HepG2 (cell line): ENCODE measurements around the gene CYP19A1. TPM values are rescaled to one million over a fixed set of nuclear protein-coding genes. Genes with fewer than 3 reads are reported as not detected.

ENCODE experiments used
- ATAC-seq: fragments of 200-7000 bp; cut with Tn5 transposase; 3 replicates; pipeline ENCODE4 v1.9.1; 2020; ENCODE audit warnings: mild to moderate bottlenecking, moderate library complexity
- BruUV-seq: library from RNA; stranded (reverse); fragments of 400-500 nt; replicated peaks from 2 replicates; lab custom pipeline; 2021; lab: Mats Ljungman, UMichigan
- CTCF ChIA-PET: fragments of 300-600 bp; formaldehyde crosslinking; extraction: SDS; loops from one replicate; lab custom pipeline; 2021; ENCODE audit warnings: low total read pairs, inconsistent platforms, low intra/inter-chr PET ratio; lab: Yijun Ruan, JAX
- POLR2A ChIA-PET: fragments of 350-600 bp; sonication (Branson Sonifier 250); formaldehyde crosslinking; loops from one replicate; lab custom pipeline; 2020; ENCODE audit warnings: antibody characterized with exemption, inconsistent platforms; lab: Yijun Ruan, JAX
- DNase-seq: peaks from one replicate; pipeline ENCODE4 v3.0.0-alpha.2; 2015; ENCODE audit warnings: low spot score
- FAIRE-seq: peaks from 3 replicates; lab custom pipeline; 2011; peaks lifted over from hg19 to GRCh38; lab: Jason Lieb, UNC
- H2AFZ ChIP-seq: one replicate; pipeline ENCODE4 v1.6.1; 2011; ENCODE audit warnings: low read length, inconsistent platforms
- H3K27ac ChIP-seq: fragments of 300-600 bp; 3 replicates; pipeline ENCODE4 v1.8.0; 2011; ENCODE audit warnings: mixed run types, mild to moderate bottlenecking, mixed read lengths, low read length, inconsistent platforms; ENCODE audit not compliant: insufficient read depth; ENCODE audit errors: extremely low read length
- H3K27me3 ChIP-seq, 2 experiments: fragments of 200-600 bp in 1 of 2; 2 replicates in 1 of 2; 3 replicates in 1 of 2; pipeline versions ENCODE4 v1.6.0 to v1.8.0; 2011; ENCODE audit warnings: low read length in 2 of 2, mild to moderate bottlenecking in 2 of 2, moderate library complexity in 2 of 2, inconsistent platforms in 1 of 2; ENCODE audit not compliant: insufficient read depth in 2 of 2, control insufficient read depth in 1 of 2
- H3K36me3 ChIP-seq, 2 experiments: fragments of 200-600 bp in 1 of 2; replicated peaks in 1 of 2; 2 replicates in 1 of 2; 3 replicates in 1 of 2; pipeline versions ENCODE4 v1.5.1 to v1.8.0; 2011; ENCODE audit warnings: low read length in 2 of 2, inconsistent platforms in 1 of 2; ENCODE audit not compliant: insufficient read depth in 2 of 2, control insufficient read depth in 1 of 2
- H3K4me1 ChIP-seq: 2 replicates; pipeline ENCODE4 v1.5.1; 2012; ENCODE audit warnings: low read length, inconsistent platforms; ENCODE audit not compliant: insufficient read depth
- H3K4me2 ChIP-seq: 2 replicates; pipeline ENCODE4 v1.6.0; 2011; ENCODE audit warnings: low read depth, low read length, inconsistent platforms
- H3K4me3 ChIP-seq, 3 experiments: fragments of 200-600 bp in 1 of 3; sonication (generic), shearing (Covaris generic) in 1 of 3; replicated peaks in 1 of 3; 2 replicates each; pipeline ENCODE4 v1.5.1; 2011 to 2016; ENCODE audit warnings: low read length in 3 of 3, inconsistent platforms in 2 of 3, low read depth in 2 of 3, mild to moderate bottlenecking in 2 of 3, control low read depth in 1 of 3, mixed read lengths in 1 of 3; ENCODE audit not compliant: insufficient read depth in 1 of 3
- H3K79me2 ChIP-seq: one replicate; pipeline ENCODE4 v1.6.1; 2011; ENCODE audit warnings: low read length, inconsistent platforms; ENCODE audit not compliant: insufficient read depth
- H3K9ac ChIP-seq: 2 replicates; pipeline ENCODE4 v1.6.0; 2011; ENCODE audit warnings: mild to moderate bottlenecking, low read depth, low read length, inconsistent platforms; ENCODE audit not compliant: insufficient read depth
- H3K9me3 ChIP-seq: 2 replicates; pipeline ENCODE4 v1.5.1; 2012; ENCODE audit warnings: mild to moderate bottlenecking, low read length
- H4K20me1 ChIP-seq: 2 replicates; pipeline ENCODE4 v1.6.0; 2011; ENCODE audit warnings: inconsistent platforms, mild to moderate bottlenecking, low read length, moderate library complexity; ENCODE audit not compliant: insufficient read depth
- CENPBD1 ChIP-seq: sonication (generic); formaldehyde crosslinking; IDR thresholded peaks from 2 replicates; pipeline ENCODE4 v1.8.0; 2022; ENCODE audit warnings: missing genetic modification reagents, low read depth, mild to moderate bottlenecking, borderline replicate concordance
- PAWR ChIP-seq: sonication (generic); formaldehyde crosslinking; IDR thresholded peaks from 2 replicates; pipeline ENCODE4 v1.4.0; 2020; ENCODE audit warnings: missing genetic modification reagents, mild to moderate bottlenecking, borderline replicate concordance
- SKIL ChIP-seq: sonication (generic); formaldehyde crosslinking; IDR thresholded peaks from 2 replicates; pipeline ENCODE4 v1.8.0; 2022; ENCODE audit warnings: missing genetic modification reagents, mild to moderate bottlenecking, moderate library complexity, borderline replicate concordance
- YEATS2 ChIP-seq: sonication (generic); formaldehyde crosslinking; IDR thresholded peaks from 2 replicates; pipeline ENCODE4 v1.4.0; 2020; ENCODE audit warnings: missing genetic modification reagents, borderline replicate concordance
- ZNF275 ChIP-seq: sonication (generic); formaldehyde crosslinking; IDR thresholded peaks from 2 replicates; pipeline ENCODE4 v1.8.0; 2022; ENCODE audit warnings: missing genetic modification reagents, mild to moderate bottlenecking, inconsistent platforms, borderline replicate concordance
- ZNF780A ChIP-seq: sonication (generic); formaldehyde crosslinking; IDR thresholded peaks from 2 replicates; pipeline ENCODE4 v1.8.0; 2022; ENCODE audit warnings: mild to moderate bottlenecking, missing genetic modification reagents, moderate library complexity
- WGBS: methylation state at CpG from one replicate; pipeline ENCODE4 v1.1.6; 2017; ENCODE audit warnings: low lambda C conversion rate; 5-methylcytosine and 5-hydroxymethylcytosine counted together
- in situ Hi-C: cut with HindIII; loops from 2 replicates; pipeline ENCODE4 v1.10.0; 2017; ENCODE audit warnings: low pct_unique_long_range_greater_than_20kb; ENCODE audit not compliant: extremely low pct_ligation_motif_present
- intact Hi-C: fragments of 100-400 bp; cut with micrococcal nuclease; formaldehyde crosslinking; loops from one replicate; pipeline ENCODE4 v1.10.0; 2022; ENCODE audit not compliant: unreplicated experiment
- polyA plus RNA-seq, 8 experiments: library from polyadenylated mRNA; depleted of rRNA in 3 of 8; stranded (reverse) in 7 of 8; unstranded in 1 of 8; fragments of >200 nt; fragmentation: Illumina TruSeq in 4 of 8; extraction: Trizol in 4 of 8; gene quantifications; 2 replicates each; pipeline versions ENCODE4 v1.2.1 to v1.2.3, GENCODE V29; 2011 to 2016; ENCODE audit warnings: low read depth in 4 of 8, missing spikeins in 1 of 8, mixed read lengths in 1 of 8; ENCODE audit not compliant: insufficient read depth in 1 of 8
- total RNA-seq, 5 experiments: library from RNA; depleted of rRNA; stranded (reverse); fragments of >200 nt; fragmentation: Illumina TruSeq; extraction: Trizol; gene quantifications; 2 replicates each; pipeline ENCODE4 v1.2.3, GENCODE V29; 2016; ENCODE audit warnings: low read depth in 1 of 5
- TF ChIP-seq, protein P1 (sequence below): sonication (generic); formaldehyde crosslinking; IDR thresholded peaks from 2 replicates; pipeline ENCODE4 v1.4.0; 2020; ENCODE audit warnings: mild to moderate bottlenecking, missing genetic modification reagents

Gene CYP19A1
- total and polyA plus RNA-seq, 2 of the 13 experiments (the other 11 are each of a cell fraction or from before 2014, with no cell fraction given) = 10.9 to 23.0 TPM

GRCh38 chr15:51379390-51379789 lies 41.0 kb upstream of the CYP19A1 start:
- ATAC-seq (no peak), DNase-seq (no peak), FAIRE-seq (no peak)
- no peaks in the 10 kb centered on the region for H3K4me1 ChIP-seq
- 51% methylated on average over 4 of the region's 4 CpGs for WGBS
- BruUV-seq = no TSS peak
- H3K36me3 ChIP-seq = no peaks in the 10 kb centered on the region
- no peak overlapping the region for H3K4me2 ChIP-seq
- TF ChIP-seq, protein P1, sequence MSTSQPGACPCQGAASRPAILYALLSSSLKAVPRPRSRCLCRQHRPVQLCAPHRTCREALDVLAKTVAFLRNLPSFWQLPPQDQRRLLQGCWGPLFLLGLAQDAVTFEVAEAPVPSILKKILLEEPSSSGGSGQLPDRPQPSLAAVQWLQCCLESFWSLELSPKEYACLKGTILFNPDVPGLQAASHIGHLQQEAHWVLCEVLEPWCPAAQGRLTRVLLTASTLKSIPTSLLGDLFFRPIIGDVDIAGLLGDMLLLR (CRISPR knock-in tag) = no peak
- TF ChIP-seq SKIL = no peak
- TF ChIP-seq PAWR (CRISPR knock-in tag) = no peak
- TF ChIP-seq ZNF780A = no peak
- no peak for TF ChIP-seq CENPBD1
- no peak for TF ChIP-seq ZNF275 (CRISPR knock-in tag)
- TF ChIP-seq YEATS2 (CRISPR knock-in tag) = no peak
- H3K27me3 ChIP-seq = no peaks in the 10 kb centered on the region; a peak in 1 of 5 replicates
- ChIA-PET CTCF (interaction anchor here (1.1 kb wide), 2 partner anchors 92 to 98 kb away, joined by 4 to 5 read pairs; no protein-coding TSS in a partner anchor), POLR2A (no interaction called here)
- no peaks in the 10 kb centered on the region for H4K20me1 ChIP-seq
- no peak overlapping the region for H3K4me3 ChIP-seq
- no peaks in the 10 kb centered on the region for H3K79me2 ChIP-seq
- H3K27ac ChIP-seq = no peak overlapping the region
- no peak overlapping the region for H2AFZ ChIP-seq
- in situ Hi-C loops (loop anchor here (5.0 kb wide), 1 partner anchor 92 kb away; no protein-coding TSS in a partner anchor), intact Hi-C loops (no loop called here)
- H3K9ac ChIP-seq = no peak overlapping the region
- H3K9me3 ChIP-seq = no peaks in the 10 kb centered on the region
